Right lobe of liver (tissue), 4 donors: Measurements from ENCODE around the gene CACNA1D.

ENCODE experiments used
- POLR2A ChIP-seq: fragments of 450-650 bp; IDR thresholded peaks from one replicate; pipeline ENCODE4 v1.6.1; 2017; ENCODE audit warnings: antibody characterized with exemption, mild to moderate bottlenecking
- TF ChIP-seq, protein P1 (sequence below), 4 donors: fragments of 200-600 bp in 3 of 4; fragments of 450-650 bp in 1 of 4; IDR thresholded peaks; one replicate each; pipeline versions ENCODE4 v1.5.1 to v1.8.0; 2016 to 2022; ENCODE audit warnings: antibody characterized with exemption in 4 of 4, mild to moderate bottlenecking in 2 of 4
- donor health status: DM: no; HTN: no; CAD: no.
- donor health status: DM: no; HTN: no; CAD: no.
- donor health status: DM: no; HTN: yes; CAD: no.

DNA sequence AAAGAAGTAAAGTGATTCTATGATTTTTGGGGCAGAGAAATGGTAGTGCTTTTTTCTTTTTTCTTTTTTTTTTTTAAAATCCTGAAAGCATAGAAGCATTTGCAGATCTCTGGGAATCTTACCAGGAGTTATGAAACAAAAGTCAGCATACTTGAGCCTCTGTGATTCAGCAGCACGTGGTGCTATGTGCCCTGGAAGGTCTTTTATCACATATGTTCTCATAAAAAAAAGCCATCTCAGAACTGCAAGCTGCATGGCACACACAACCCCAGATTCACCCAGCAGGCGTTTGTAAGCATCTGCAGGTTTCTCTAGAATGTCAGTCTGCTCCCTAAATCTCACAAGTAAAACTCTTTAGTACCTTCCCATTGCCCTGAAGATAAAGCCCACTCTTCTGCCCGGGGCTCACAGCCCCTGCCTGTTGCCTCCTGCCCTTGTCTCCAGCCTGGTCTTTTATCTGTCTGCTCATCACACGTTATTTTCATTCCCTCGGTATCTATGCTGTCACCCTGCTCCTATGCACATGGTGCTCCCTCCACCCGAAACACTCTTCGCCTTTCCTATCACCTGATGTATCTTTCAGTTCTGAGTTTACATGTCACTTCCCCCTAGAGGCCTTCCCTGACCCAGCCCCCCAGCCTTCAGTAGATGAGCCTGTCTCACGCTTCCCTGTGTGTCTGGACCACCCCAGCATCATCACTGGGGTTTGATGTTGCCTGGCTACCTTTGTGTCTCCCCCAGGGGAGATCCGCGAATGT is 279.4 kb downstream of the CACNA1D start:
- TF ChIP-seq, protein P1, sequence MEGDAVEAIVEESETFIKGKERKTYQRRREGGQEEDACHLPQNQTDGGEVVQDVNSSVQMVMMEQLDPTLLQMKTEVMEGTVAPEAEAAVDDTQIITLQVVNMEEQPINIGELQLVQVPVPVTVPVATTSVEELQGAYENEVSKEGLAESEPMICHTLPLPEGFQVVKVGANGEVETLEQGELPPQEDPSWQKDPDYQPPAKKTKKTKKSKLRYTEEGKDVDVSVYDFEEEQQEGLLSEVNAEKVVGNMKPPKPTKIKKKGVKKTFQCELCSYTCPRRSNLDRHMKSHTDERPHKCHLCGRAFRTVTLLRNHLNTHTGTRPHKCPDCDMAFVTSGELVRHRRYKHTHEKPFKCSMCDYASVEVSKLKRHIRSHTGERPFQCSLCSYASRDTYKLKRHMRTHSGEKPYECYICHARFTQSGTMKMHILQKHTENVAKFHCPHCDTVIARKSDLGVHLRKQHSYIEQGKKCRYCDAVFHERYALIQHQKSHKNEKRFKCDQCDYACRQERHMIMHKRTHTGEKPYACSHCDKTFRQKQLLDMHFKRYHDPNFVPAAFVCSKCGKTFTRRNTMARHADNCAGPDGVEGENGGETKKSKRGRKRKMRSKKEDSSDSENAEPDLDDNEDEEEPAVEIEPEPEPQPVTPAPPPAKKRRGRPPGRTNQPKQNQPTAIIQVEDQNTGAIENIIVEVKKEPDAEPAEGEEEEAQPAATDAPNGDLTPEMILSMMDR (IDR thresholded peaks at IDR 0.05), result no peak
- TF ChIP-seq POLR2A, result no peak
